HT-29 (cell line): ENCODE results near the gene SPINK5. TPM values are rescaled to one million over a fixed set of nuclear protein-coding genes. Genes with fewer than 3 reads are reported as not detected.

Experiments used
- DNase-seq: peaks from one replicate; pipeline ENCODE4 v3.0.0-alpha.2; 2015; ENCODE audit warnings: low spot score
- total RNA-seq: library from RNA; depleted of rRNA; stranded (reverse); fragments of >200 nt; shearing (Covaris generic); gene quantifications from 2 replicates; pipeline ENCODE4 v1.2.3, GENCODE V29; 2014

SPINK5 gene
- total RNA-seq, 1 experiment from 2014 or later: 0.76 TPM

GRCh38 chr5:148090773-148091250, 27.0 kb downstream of the SPINK5 start:
- DNase-seq: peak; percentile 53

GRCh38 chr5:148091991-148092964, 28.5 kb downstream of the SPINK5 start:
- peak; percentile 18 for DNase-seq

- no peak for DNase-seq
Measured at GRCh38 chr5:148094336-148094735, 30.6 kb downstream of the SPINK5 start.

GRCh38 chr5:148104226-148104625, 40.4 kb downstream of the SPINK5 start:
- DNase-seq: no peak

- peak; percentile 63 for DNase-seq
Measured at GRCh38 chr5:148107608-148108007, 43.8 kb downstream of the SPINK5 start.

GRCh38 chr5:148113243-148113642, 49.5 kb downstream of the SPINK5 start:
- no peak for DNase-seq

GRCh38 chr5:148120317-148120716, 56.5 kb downstream of the SPINK5 start:
- no peak for DNase-seq

- DNase-seq: peak; percentile 36
Measured at GRCh38 chr5:148125641-148126040, 61.9 kb downstream of the SPINK5 start.

GRCh38 chr5:148135091-148136048, 71.6 kb downstream of the SPINK5 start:
- no peak for DNase-seq

GRCh38 chr5:148140846-148141245, 77.1 kb downstream of the SPINK5 start:
- no peak for DNase-seq

- DNase-seq: no peak
Measured at GRCh38 chr5:148141645-148142044, 77.9 kb downstream of the SPINK5 start.

- peak; percentile 92 for DNase-seq
Measured at GRCh38 chr5:148145916-148146315, 82.1 kb downstream of the SPINK5 start.

- DNase-seq: peak; percentile 31
Measured at GRCh38 chr5:148146487-148146886, 82.7 kb downstream of the SPINK5 start.

- DNase-seq: peak; percentile 72
Measured at GRCh38 chr5:148147415-148147814, 83.6 kb downstream of the SPINK5 start.

- no peak for DNase-seq
Measured at GRCh38 chr5:148151872-148152271, 88.1 kb downstream of the SPINK5 start.

- DNase-seq: no peak
Measured at GRCh38 chr5:148152781-148153180, 89.0 kb downstream of the SPINK5 start.

GRCh38 chr5:148156609-148157008, 92.8 kb downstream of the SPINK5 start:
- DNase-seq: no peak

GRCh38 chr5:148162038-148162437, 98.3 kb downstream of the SPINK5 start:
- no peak for DNase-seq

- no peak for DNase-seq
Measured at GRCh38 chr5:148163345-148163744, 99.6 kb downstream of the SPINK5 start.

- DNase-seq: no peak
Measured at GRCh38 chr5:148166550-148167283, 102.9 kb downstream of the SPINK5 start.

- DNase-seq: no peak
Measured at GRCh38 chr5:148168246-148168645, 104.5 kb downstream of the SPINK5 start, which contains the start of gene SPINK14. TSS of gene SPINK14 (plus strand) at chr5:148168546. CDS start at chr5:148169733, 1,187 bp downstream.
